Mesenchymal stem cell (in vitro differentiated cells and primary cell): ENCODE results near the gene FOXQ1.

ENCODE experiments used
- DNase-seq: peaks from one replicate; pipeline ENCODE4 v3.0.0-alpha.2; 2013
- H2AFZ ChIP-seq: one replicate; pipeline ENCODE4 v1.6.1; 2013; ENCODE audit warnings: low read depth, mild to moderate bottlenecking, control low read depth, inconsistent platforms, low read length, moderate library complexity
- H2AK5ac ChIP-seq: 2 replicates; pipeline ENCODE4 v1.6.1; 2013; ENCODE audit warnings: low read length, moderate library complexity, mild to moderate bottlenecking, inconsistent platforms; ENCODE audit not compliant: severe bottlenecking
- H2BK120ac ChIP-seq: one replicate; pipeline ENCODE4 v1.6.1; 2013; ENCODE audit warnings: low read depth, mild to moderate bottlenecking, inconsistent platforms, low read length, moderate library complexity
- H2BK12ac ChIP-seq, 2 experiments: one replicate each; pipeline ENCODE4 v1.6.1; 2013; ENCODE audit warnings: inconsistent platforms in 2 of 2, low read length in 2 of 2, mild to moderate bottlenecking in 2 of 2, moderate library complexity in 2 of 2, control low read depth in 1 of 2
- H2BK15ac ChIP-seq: one replicate; pipeline ENCODE4 v1.6.1; 2013; ENCODE audit warnings: mild to moderate bottlenecking, low read depth, inconsistent platforms; ENCODE audit not compliant: poor library complexity, severe bottlenecking
- H2BK5ac ChIP-seq: 2 replicates; pipeline ENCODE4 v1.6.1; 2013; ENCODE audit warnings: low read depth, mild to moderate bottlenecking, low read length, control low read depth, inconsistent platforms; ENCODE audit not compliant: poor library complexity, severe bottlenecking
- H3K14ac ChIP-seq, 2 experiments: one replicate each; pipeline ENCODE4 v1.6.1; 2013; ENCODE audit warnings: inconsistent platforms in 2 of 2, low read length in 2 of 2, control low read depth in 1 of 2, mild to moderate bottlenecking in 1 of 2, moderate library complexity in 1 of 2
- H3K18ac ChIP-seq, 2 experiments: one replicate each; pipeline ENCODE4 v1.6.1; 2013; ENCODE audit warnings: inconsistent platforms in 2 of 2, low read length in 2 of 2, control low read depth in 1 of 2, low read depth in 1 of 2, mild to moderate bottlenecking in 1 of 2
- H3K23ac ChIP-seq, 2 experiments: one replicate each; pipeline ENCODE4 v1.6.1; 2013; ENCODE audit warnings: inconsistent platforms in 2 of 2, low read length in 2 of 2, mild to moderate bottlenecking in 2 of 2, moderate library complexity in 2 of 2, control low read depth in 1 of 2
- H3K27ac ChIP-seq: 2 replicates; pipeline ENCODE4 v1.5.1; 2013; ENCODE audit warnings: mild to moderate bottlenecking, moderate library complexity, low read length, control low read depth, inconsistent platforms; ENCODE audit not compliant: poor library complexity, severe bottlenecking
- H3K27me3 ChIP-seq, 2 experiments: 2 replicates each; pipeline versions ENCODE4 v1.6.1 to v1.7.0; 2013; ENCODE audit warnings: low read length in 2 of 2, mild to moderate bottlenecking in 2 of 2, moderate library complexity in 2 of 2, control low read depth in 1 of 2, inconsistent platforms in 1 of 2; ENCODE audit not compliant: control insufficient read depth in 1 of 2, insufficient read depth in 1 of 2
- H3K36me3 ChIP-seq, 2 experiments: 2 replicates each; pipeline versions ENCODE4 v1.6.1 to v1.7.0; 2013; ENCODE audit warnings: low read length in 2 of 2, control low read depth in 1 of 2, inconsistent platforms in 1 of 2, low read depth in 1 of 2, mild to moderate bottlenecking in 1 of 2; ENCODE audit not compliant: insufficient read depth in 2 of 2, control insufficient read depth in 1 of 2
- H3K4ac ChIP-seq, 2 experiments: one replicate each; pipeline ENCODE4 v1.6.1; 2013; ENCODE audit warnings: inconsistent platforms in 2 of 2, low read length in 2 of 2, mild to moderate bottlenecking in 2 of 2, moderate library complexity in 2 of 2, control low read depth in 1 of 2, low read depth in 1 of 2
- H3K4me1 ChIP-seq: 2 replicates; pipeline ENCODE4 v1.6.1; 2013; ENCODE audit warnings: low read depth, low read length, control low read depth; ENCODE audit not compliant: control insufficient read depth, insufficient read depth
- H3K4me2 ChIP-seq: 2 replicates; pipeline ENCODE4 v1.6.1; 2013; ENCODE audit warnings: low read length, mild to moderate bottlenecking, inconsistent platforms; ENCODE audit not compliant: poor library complexity, severe bottlenecking
- H3K4me3 ChIP-seq, 2 experiments: 2 replicates each; pipeline versions ENCODE4 v1.5.1 to v1.7.0; 2013; ENCODE audit warnings: low read length in 2 of 2, mild to moderate bottlenecking in 2 of 2, control low read depth in 1 of 2, low read depth in 1 of 2; ENCODE audit not compliant: insufficient read depth in 1 of 2
- H3K79me1 ChIP-seq: replicated peaks from 2 replicates; pipeline ENCODE4 v1.6.1; 2013; ENCODE audit warnings: mild to moderate bottlenecking, control low read depth, low read length, inconsistent platforms; ENCODE audit not compliant: poor library complexity, severe bottlenecking
- H3K9ac ChIP-seq: 2 replicates; pipeline ENCODE4 v1.7.0; 2013; ENCODE audit warnings: mild to moderate bottlenecking, low read length, moderate library complexity
- H3K9me3 ChIP-seq: 2 replicates; pipeline ENCODE4 v1.7.0; 2013; ENCODE audit warnings: mild to moderate bottlenecking, low read length; ENCODE audit not compliant: control insufficient read depth
- H4K8ac ChIP-seq: one replicate; pipeline ENCODE4 v1.6.1; 2013; ENCODE audit warnings: inconsistent platforms, mild to moderate bottlenecking, low read length, moderate library complexity
- H4K91ac ChIP-seq: one replicate; pipeline ENCODE4 v1.6.1; 2013; ENCODE audit warnings: mild to moderate bottlenecking, low read length, inconsistent platforms
- WGBS: methylation state at CpG from one replicate; pipeline ENCODE4 v1.1.7; 2013; ENCODE audit warnings: mixed read lengths; 5-methylcytosine and 5-hydroxymethylcytosine counted together

FOXQ1 gene

GRCh38 chr6:1267790-1268762, 43.8 kb upstream of the FOXQ1 start:
- H2BK15ac ChIP-seq, result no peak overlapping the region
- H3K27me3 ChIP-seq, result no peaks in the 10 kb centered on the region
- no peak overlapping the region for H3K23ac ChIP-seq
- H2BK120ac ChIP-seq, result no peak overlapping the region
- no peak overlapping the region for H3K4me3 ChIP-seq
- H2BK12ac ChIP-seq, result no peak overlapping the region
- DNase-seq, result no peak
- H3K9ac ChIP-seq, result no peak overlapping the region
- no peak overlapping the region for H4K8ac ChIP-seq
- H3K79me1 ChIP-seq, result no peaks in the 10 kb centered on the region
- 88% methylated on average over 16 of the region's 18 CpGs for WGBS
- no peak overlapping the region for H2BK5ac ChIP-seq
- H3K9me3 ChIP-seq, result no peaks in the 10 kb centered on the region
- no peak overlapping the region for H3K4me2 ChIP-seq
- H2AK5ac ChIP-seq, result no peak overlapping the region
- H2AFZ ChIP-seq, result no peak overlapping the region
- H3K27ac ChIP-seq, result no peak overlapping the region
- no peaks in the 10 kb centered on the region for H3K4me1 ChIP-seq
- no peak overlapping the region for H4K91ac ChIP-seq
- H3K14ac ChIP-seq, result no peak overlapping the region
- no peak overlapping the region for H3K4ac ChIP-seq
- H3K36me3 ChIP-seq, result no peaks in the 10 kb centered on the region
- no peak overlapping the region for H3K18ac ChIP-seq

- H4K8ac ChIP-seq, result no peak overlapping the region
- no peak overlapping the region for H2BK5ac ChIP-seq
- H3K27me3 ChIP-seq, result no peaks in the 10 kb centered on the region
- no peaks in the 10 kb centered on the region for H3K36me3 ChIP-seq
- H2BK15ac ChIP-seq, result no peak overlapping the region
- no peak overlapping the region for H3K4me2 ChIP-seq
- H2AFZ ChIP-seq, result no peak overlapping the region
- H3K4me3 ChIP-seq, result no peak overlapping the region
- no peaks in the 10 kb centered on the region for H3K4me1 ChIP-seq
- no peaks in the 10 kb centered on the region for H3K79me1 ChIP-seq
- H3K23ac ChIP-seq, result no peak overlapping the region
- no peak overlapping the region for H3K9ac ChIP-seq
- 88% methylated on average over 10 of the region's 11 CpGs for WGBS
- H2AK5ac ChIP-seq, result no peak overlapping the region
- H3K18ac ChIP-seq, result no peak overlapping the region
- H2BK120ac ChIP-seq, result no peak overlapping the region
- no peak overlapping the region for H2BK12ac ChIP-seq
- no peak for DNase-seq
- no peak overlapping the region for H3K4ac ChIP-seq
- no peak overlapping the region for H3K27ac ChIP-seq
- no peaks in the 10 kb centered on the region for H3K9me3 ChIP-seq
- no peak overlapping the region for H4K91ac ChIP-seq
- no peak overlapping the region for H3K14ac ChIP-seq
Measured at GRCh38 chr6:1271071-1271763, 40.7 kb upstream of the FOXQ1 start.

GRCh38 chr6:1278061-1278720, 33.7 kb upstream of the FOXQ1 start:
- Histone ChIP-seq H4K91ac (no peak overlapping the region), H3K14ac (no peak overlapping the region), H3K27me3 (peaks cover 0 to 21% of the 10 kb centered on the region in 2 experiments), H2BK120ac (no peak overlapping the region), H3K27ac (no peak overlapping the region), H3K36me3 (no peaks in the 10 kb centered on the region), H2BK5ac (no peak overlapping the region), H3K4me2 (no peak overlapping the region), H3K79me1 (no peaks in the 10 kb centered on the region), H2AK5ac (no peak overlapping the region), H2BK15ac (no peak overlapping the region), H3K4me3 (no peak overlapping the region), H3K9ac (no peak overlapping the region), H3K4ac (no peak overlapping the region), H2AFZ (no peak overlapping the region), H3K4me1 (peaks cover 4% of the 10 kb centered on the region), H3K18ac (no peak overlapping the region), H4K8ac (no peak overlapping the region), H3K9me3 (no peaks in the 10 kb centered on the region), H3K23ac (no peak overlapping the region), H2BK12ac (no peak overlapping the region)
- whole genome bisulfite sequencing, result 81% methylated on average over 4 of the region's 5 CpGs
- no peak for DNase-seq

GRCh38 chr6:1279065-1279464, 32.8 kb upstream of the FOXQ1 start:
- Histone ChIP-seq H3K36me3 (no peaks in the 10 kb centered on the region), H3K4ac (no peak overlapping the region), H3K4me3 (no peak overlapping the region), H2BK15ac (no peak overlapping the region), H2AFZ (no peak overlapping the region), H4K8ac (no peak overlapping the region), H3K18ac (no peak overlapping the region), H3K79me1 (no peaks in the 10 kb centered on the region), H3K27me3 (peaks cover 0 to 21% of the 10 kb centered on the region in 2 experiments), H2BK12ac (no peak overlapping the region), H3K27ac (no peak overlapping the region), H3K4me1 (peaks cover 4% of the 10 kb centered on the region), H2BK5ac (no peak overlapping the region), H2BK120ac (no peak overlapping the region), H3K14ac (no peak overlapping the region), H3K9ac (no peak overlapping the region), H3K23ac (no peak overlapping the region), H3K4me2 (no peak overlapping the region), H3K9me3 (no peaks in the 10 kb centered on the region), H4K91ac (no peak overlapping the region), H2AK5ac (no peak overlapping the region)
- WGBS, result 92% methylated on average over 4 of the region's 4 CpGs
- DNase-seq, result no peak
